Stimulated activated CD8-positive, alpha-beta memory T cell treated with anti-CD3 and anti-CD28 coated beads, Interleukin-4, amount 100 ng/mL, for 4 hours (primary cell): ENCODE data around the gene SLC39A13.
A peak's percentile ranks its signal among the peaks of the same experiment; 100 is the strongest.

Experiments
- DNase-seq, 2 donors: peaks; one replicate each; pipeline ENCODE4 v3.0.0-alpha.2; 2020; ENCODE audit warnings: low read depth in 2 of 2, low spot score in 1 of 2

The SLC39A13 gene

GRCh38 chr11:47407746-47408590, at the start of gene SLC39A13:
SLC39A13 (plus strand) TSS chr11:47408590; CDS start chr11:47410095, 1,505 bp downstream.
- peak; percentile 74 to 84 for DNase-seq

GRCh38 chr11:47358731-47359051, 49.7 kb upstream of the SLC39A13 start:
- no peak for DNase-seq

GRCh38 chr11:47359162-47359561, 49.2 kb upstream of the SLC39A13 start:
- no peak for DNase-seq

GRCh38 chr11:47359586-47359985, 48.8 kb upstream of the SLC39A13 start:
- no peak for DNase-seq

GRCh38 chr11:47360341-47360740, 48.0 kb upstream of the SLC39A13 start:
- DNase-seq: no peak

GRCh38 chr11:47361419-47361818, 47.0 kb upstream of the SLC39A13 start:
- DNase-seq: no peak

GRCh38 chr11:47366020-47366490, 42.3 kb upstream of the SLC39A13 start:
- no peak for DNase-seq

GRCh38 chr11:47369676-47370075, 38.7 kb upstream of the SLC39A13 start:
- no peak for DNase-seq

GRCh38 chr11:47372422-47372821, 36.0 kb upstream of the SLC39A13 start:
- DNase-seq: no peak

- DNase-seq: peak; percentile 64 to 76
Measured at GRCh38 chr11:47373876-47374719, 34.3 kb upstream of the SLC39A13 start.

- no peak for DNase-seq
Measured at GRCh38 chr11:47374720-47375019, 33.7 kb upstream of the SLC39A13 start.

- no peak for DNase-seq
Measured at GRCh38 chr11:47375020-47375419, 33.4 kb upstream of the SLC39A13 start.

GRCh38 chr11:47375546-47376085, 32.8 kb upstream of the SLC39A13 start:
- DNase-seq: no peak

GRCh38 chr11:47376107-47376524, 32.3 kb upstream of the SLC39A13 start:
- no peak for DNase-seq

- no peak for DNase-seq
Measured at GRCh38 chr11:47376525-47377371, 31.6 kb upstream of the SLC39A13 start.

- no peak for DNase-seq
Measured at GRCh38 chr11:47377571-47378009, 30.8 kb upstream of the SLC39A13 start.

- no peak for DNase-seq
Measured at GRCh38 chr11:47378010-47378835, 30.2 kb upstream of the SLC39A13 start, which contains the start of gene SPI1. SPI1 (minus strand) TSS chr11:47378547; CDS start chr11:47378353, 194 bp downstream.

- DNase-seq: no peak
Measured at GRCh38 chr11:47378836-47379170, 29.6 kb upstream of the SLC39A13 start.

- DNase-seq: no peak
Measured at GRCh38 chr11:47379317-47379716, 29.1 kb upstream of the SLC39A13 start.

- no peak for DNase-seq
Measured at GRCh38 chr11:47380078-47380477, 28.3 kb upstream of the SLC39A13 start.
